Neural progenitor cell (in vitro differentiated cells): ENCODE data around the gene BMP2. TPM values are rescaled to one million over a fixed set of nuclear protein-coding genes. Genes with fewer than 3 reads are reported as not detected.

Source experiments
- DNase-seq: peaks from one replicate; pipeline ENCODE4 v3.0.0-alpha.2; 2016; ENCODE audit warnings: low spot score
- H2AFZ ChIP-seq: fragments of 200-600 bp; sonication (generic); replicated peaks from 2 replicates; pipeline ENCODE4 v1.6.1; 2016; ENCODE audit warnings: antibody characterized with exemption
- H3F3A ChIP-seq: fragments of 200-600 bp; sonication (generic); 2 replicates; pipeline ENCODE4 v1.6.1; 2016; ENCODE audit warnings: antibody characterized with exemption, low read depth
- H3K27ac ChIP-seq: fragments of 200-600 bp; sonication (generic); 2 replicates; pipeline ENCODE4 v1.5.1; 2016; ENCODE audit warnings: mild to moderate bottlenecking
- H3K27me3 ChIP-seq: fragments of 200-600 bp; sonication (generic); 2 replicates; pipeline ENCODE4 v1.6.1; 2016; ENCODE audit warnings: mild to moderate bottlenecking, moderate library complexity
- H3K36me3 ChIP-seq: fragments of 200-600 bp; sonication (generic); 2 replicates; pipeline ENCODE4 v1.5.1; 2016
- H3K4me1 ChIP-seq: fragments of 200-600 bp; sonication (generic); 2 replicates; pipeline ENCODE4 v1.6.1; 2016; ENCODE audit warnings: mixed run types
- H3K4me2 ChIP-seq: fragments of 200-600 bp; sonication (generic); 2 replicates; pipeline ENCODE4 v1.6.1; 2016
- H3K4me3 ChIP-seq: fragments of 200-600 bp; sonication (generic); 2 replicates; pipeline ENCODE4 v1.5.1; 2016
- H3K79me2 ChIP-seq: fragments of 200-600 bp; sonication (generic); 2 replicates; pipeline ENCODE4 v1.6.1; 2016; ENCODE audit warnings: low read depth
- H3K9ac ChIP-seq: fragments of 200-600 bp; sonication (generic); 2 replicates; pipeline ENCODE4 v1.6.1; 2016
- H3K9me3 ChIP-seq: fragments of 200-600 bp; sonication (generic); 2 replicates; pipeline ENCODE4 v1.5.1; 2016; ENCODE audit warnings: low read depth
- H4K20me1 ChIP-seq: fragments of 200-600 bp; sonication (generic); 2 replicates; pipeline ENCODE4 v1.6.1; 2016; ENCODE audit warnings: low read depth
- H3K27ac Mint-ChIP-seq: 3 replicates; pipeline ENCODE4 v1.8.0; 2021; ENCODE audit warnings: mixed read lengths
- H3K27me3 Mint-ChIP-seq: 2 replicates; pipeline ENCODE4 v1.8.0; 2022; ENCODE audit warnings: low read depth, mild to moderate bottlenecking, inconsistent platforms, moderate library complexity, mixed read lengths; ENCODE audit not compliant: insufficient read depth
- H3K36me3 Mint-ChIP-seq: 3 replicates; pipeline ENCODE4 v1.8.0; 2021; ENCODE audit warnings: mixed read lengths
- H3K4me1 Mint-ChIP-seq: 3 replicates; pipeline ENCODE4 v1.8.0; 2021; ENCODE audit warnings: mixed read lengths
- H3K4me3 Mint-ChIP-seq: 3 replicates; pipeline ENCODE4 v1.8.0; 2021; ENCODE audit warnings: mild to moderate bottlenecking, moderate library complexity, mixed read lengths
- H3K9me3 Mint-ChIP-seq: 3 replicates; pipeline ENCODE4 v1.8.0; 2020; ENCODE audit warnings: mixed read lengths
- CTCF ChIP-seq: fragments of 200-600 bp; sonication (generic); IDR thresholded peaks from 2 replicates; pipeline ENCODE4 v1.5.1; 2017; ENCODE audit warnings: antibody characterized with exemption, mild to moderate bottlenecking
- EZH2 ChIP-seq: fragments of 200-600 bp; sonication (generic); IDR thresholded peaks from 2 replicates; pipeline ENCODE4 v1.6.1; 2017; ENCODE audit warnings: antibody characterized with exemption, mild to moderate bottlenecking, moderate library complexity
- EZH2phosphoT487 ChIP-seq: fragments of 200-600 bp; sonication (generic); IDR thresholded peaks from 2 replicates; pipeline ENCODE4 v1.6.1; 2017; ENCODE audit warnings: antibody characterized with exemption
- total RNA-seq: library from RNA; depleted of rRNA; stranded (reverse); fragments of >200 nt; gene quantifications from 2 replicates; pipeline ENCODE4 v1.2.3, GENCODE V29; 2015; ENCODE audit warnings: low replicate concordance

The BMP2 gene
- total RNA-seq, 1 donor from 2014 or later: 7.2 TPM

- no peak for TF ChIP-seq CTCF
- no peak for TF ChIP-seq EZH2phosphoT487
- no peak for TF ChIP-seq EZH2
- no peaks in the 10 kb centered on the region for H3K79me2 ChIP-seq
- no peaks in the 10 kb centered on the region for H3K36me3 ChIP-seq
- peaks cover 7% of the 10 kb centered on the region for H3K36me3 Mint-ChIP-seq
- no peaks in the 10 kb centered on the region for H3K27me3 Mint-ChIP-seq
- no peak for DNase-seq
- H3K27ac ChIP-seq: no peak overlapping the region
- peaks cover 33% of the 10 kb centered on the region for H3K4me1 ChIP-seq
- H3K27ac Mint-ChIP-seq: no peak overlapping the region
- H3F3A ChIP-seq: peaks cover 14% of the 10 kb centered on the region
- H3K4me2 ChIP-seq: no peak overlapping the region
- H3K4me3 Mint-ChIP-seq: no peak overlapping the region
- no peak overlapping the region for H3K4me3 ChIP-seq
- H3K9me3 Mint-ChIP-seq: no peaks in the 10 kb centered on the region
- H3K9me3 ChIP-seq: no peaks in the 10 kb centered on the region
- H3K27me3 ChIP-seq: no peaks in the 10 kb centered on the region
- H4K20me1 ChIP-seq: no peaks in the 10 kb centered on the region
- no peak overlapping the region for H3K9ac ChIP-seq
- peaks cover 6% of the 10 kb centered on the region for H3K4me1 Mint-ChIP-seq
- H2AFZ ChIP-seq: no peak overlapping the region
These were observed 16.3 kb downstream of the BMP2 start for GRCh38 chr20:6783752-6784151.

GRCh38 chr20:6784210-6784631 lies 16.7 kb downstream of the BMP2 start:
- no peaks in the 10 kb centered on the region for H3K27me3 Mint-ChIP-seq
- peaks cover 14% of the 10 kb centered on the region for H3F3A ChIP-seq
- H3K4me2 ChIP-seq: no peak overlapping the region

GRCh38 chr20:6784767-6785166 lies 17.3 kb downstream of the BMP2 start:
- no peak overlapping the region for H2AFZ ChIP-seq
- H3K4me3 ChIP-seq: no peak overlapping the region
- Mint-ChIP-seq H3K4me1 (peaks cover 6% of the 10 kb centered on the region), H3K36me3 (peaks cover 5% of the 10 kb centered on the region), H3K4me3 (no peak overlapping the region), H3K27ac (no peak overlapping the region), H3K27me3 (no peaks in the 10 kb centered on the region), H3K9me3 (no peaks in the 10 kb centered on the region)
- H3F3A ChIP-seq: peaks cover 14% of the 10 kb centered on the region
- H4K20me1 ChIP-seq: no peaks in the 10 kb centered on the region
- H3K36me3 ChIP-seq: no peaks in the 10 kb centered on the region
- no peaks in the 10 kb centered on the region for H3K79me2 ChIP-seq
- H3K9me3 ChIP-seq: no peaks in the 10 kb centered on the region
- peak; percentile 29 for DNase-seq
- no peak overlapping the region for H3K9ac ChIP-seq
- H3K4me1 ChIP-seq: peaks cover 33% of the 10 kb centered on the region
- TF ChIP-seq EZH2phosphoT487: no peak
- H3K27ac ChIP-seq: no peak overlapping the region
- peak overlapping the region; percentile 34 for H3K4me2 ChIP-seq
- H3K27me3 ChIP-seq: no peaks in the 10 kb centered on the region

More at GRCh38 chr20:6784210-6784631, 16.7 kb downstream of the BMP2 start:
- H3K9me3 ChIP-seq: no peaks in the 10 kb centered on the region
- no peak overlapping the region for H3K27ac ChIP-seq
- H3K36me3 Mint-ChIP-seq: peaks cover 5% of the 10 kb centered on the region
- no peak overlapping the region for H3K9ac ChIP-seq
- no peak overlapping the region for H2AFZ ChIP-seq
- H3K27me3 ChIP-seq: no peaks in the 10 kb centered on the region
- TF ChIP-seq EZH2phosphoT487 (no peak), CTCF (no peak), EZH2 (no peak)
- H3K79me2 ChIP-seq: no peaks in the 10 kb centered on the region
- H3K4me1 ChIP-seq: peaks cover 33% of the 10 kb centered on the region
- no peak for DNase-seq
- no peaks in the 10 kb centered on the region for H4K20me1 ChIP-seq
- H3K36me3 ChIP-seq: no peaks in the 10 kb centered on the region
- H3K4me3 Mint-ChIP-seq: no peak overlapping the region
- H3K9me3 Mint-ChIP-seq: no peaks in the 10 kb centered on the region
- no peak overlapping the region for H3K27ac Mint-ChIP-seq
- H3K4me1 Mint-ChIP-seq: peaks cover 6% of the 10 kb centered on the region
- H3K4me3 ChIP-seq: no peak overlapping the region

- H3K4me2 ChIP-seq: no peak overlapping the region
- H3K9ac ChIP-seq: no peak overlapping the region
- H3F3A ChIP-seq: peaks cover 14% of the 10 kb centered on the region
- peaks cover 33% of the 10 kb centered on the region for H3K4me1 ChIP-seq
- no peaks in the 10 kb centered on the region for H3K9me3 ChIP-seq
- Mint-ChIP-seq H3K4me3 (no peak overlapping the region), H3K27me3 (no peaks in the 10 kb centered on the region), H3K27ac (no peak overlapping the region), H3K4me1 (peaks cover 6% of the 10 kb centered on the region), H3K9me3 (no peaks in the 10 kb centered on the region), H3K36me3 (peaks cover 3% of the 10 kb centered on the region)
- H4K20me1 ChIP-seq: no peaks in the 10 kb centered on the region
- H3K79me2 ChIP-seq: no peaks in the 10 kb centered on the region
- peak; percentile 4 for DNase-seq
- H2AFZ ChIP-seq: no peak overlapping the region
- H3K4me3 ChIP-seq: no peak overlapping the region
- no peaks in the 10 kb centered on the region for H3K27me3 ChIP-seq
- no peak overlapping the region for H3K27ac ChIP-seq
- H3K36me3 ChIP-seq: no peaks in the 10 kb centered on the region
- TF ChIP-seq EZH2phosphoT487 (no peak), EZH2 (no peak), CTCF (no peak)
These were observed 19.1 kb downstream of the BMP2 start for GRCh38 chr20:6786548-6786947.
